ENCODE data around the gene WDR70. TPM values are rescaled to one million over a fixed set of nuclear protein-coding genes. Genes with fewer than 3 reads are reported as not detected.
A peak's percentile ranks its signal among the peaks of the same experiment; 100 is the strongest.

WDR70 gene
- total and polyA plus RNA-seq, 10 of the 15 experiments (the other 5 are each of a cell fraction or from before 2014, with no cell fraction given) = 10.9 to 33.6 (median 29.1) TPM

GRCh38 chr5:37799865-37800421 is 420.8 kb downstream of the WDR70 start:
- H3K4me1 ChIP-seq (ENCODE audit: control insufficient read depth, insufficient read depth, low read length) = no peaks in the 10 kb centered on the region
- FAIRE-seq (no peak), DNase-seq (ENCODE audit: low read depth, low spot score) (no peak), ATAC-seq (peak; percentile 50)
- RAD21 ChIA-PET (ENCODE audit: unreplicated experiment) = no interaction called here
- no peaks in the 10 kb centered on the region for H4K20me1 ChIP-seq (ENCODE audit: control insufficient read depth, insufficient read depth)
- no peak overlapping the region for H3K4me3 ChIP-seq
- no peak overlapping the region for H2AFZ ChIP-seq (ENCODE audit: control insufficient read depth, low read depth, low read length)
- no peaks in the 10 kb centered on the region for H3K27me3 ChIP-seq (replicated peaks in 1 of 2; ENCODE audit: control insufficient read depth in 2 of 2, insufficient read depth in 2 of 2, low read length in 1 of 2)
- no peak overlapping the region for H3K4me2 ChIP-seq (ENCODE audit: control insufficient read depth, insufficient read depth)
- 6% methylated on average over 2 of the region's 2 CpGs for WGBS (ENCODE audit: insufficient coverage, insufficient replicate concordance, low lambda C conversion rate, missing lambda C conversion rate)
- in situ Hi-C loops (cut with MboI) = no loop called here
- TF ChIP-seq SRF (IDR thresholded peaks at IDR 0.05; ENCODE audit: low read depth in 2 of 2, low read length in 2 of 2) = peak in 1 of 2 experiments; percentile 68; a peak in 1 of 4 replicates
- TF ChIP-seq PKNOX1 (IDR thresholded peaks at IDR 0.05) = no peak
- CTCF ChIA-PET = no interaction called here
- H3K27ac ChIP-seq (ENCODE audit: control insufficient read depth, insufficient read depth) = no peak overlapping the region
- H3K36me3 ChIP-seq (ENCODE audit: control insufficient read depth in 2 of 2, insufficient read depth in 2 of 2, low read length in 1 of 2) = no peaks in the 10 kb centered on the region
- POLR2A ChIA-PET = no interaction called here
- intact Hi-C loops (cut with micrococcal nuclease; ENCODE audit: unreplicated experiment) = no loop called here
- H3K9me3 ChIP-seq (replicated peaks; ENCODE audit: control insufficient read depth, insufficient read depth, low read length) = no peaks in the 10 kb centered on the region; the same call in 2 of the 3 replicates
- no peaks in the 10 kb centered on the region for H3K79me2 ChIP-seq (ENCODE audit: control insufficient read depth, insufficient read depth, low read length)
- SMC1A ChIA-PET (ENCODE audit: uncharacterized antibody, unreplicated experiment) = interaction anchor here (0.8 kb wide), 1 partner anchor 25 kb away, joined by 3 read pairs; no protein-coding TSS in a partner anchor
- BruUV-seq (replicated peaks) = no TSS peak
- H3K9ac ChIP-seq (ENCODE audit: control insufficient read depth, insufficient read depth, low read length) = no peak overlapping the region

GRCh38 chr5:37801521-37801920 is 422.4 kb downstream of the WDR70 start:
- no peak for FAIRE-seq
- Histone ChIP-seq H3K9ac (ENCODE audit: control insufficient read depth, insufficient read depth, low read length) (no peak overlapping the region), H3K4me2 (ENCODE audit: control insufficient read depth, insufficient read depth) (no peak overlapping the region), H3K4me1 (ENCODE audit: control insufficient read depth, insufficient read depth, low read length) (no peaks in the 10 kb centered on the region), H3K36me3 (ENCODE audit: control insufficient read depth in 2 of 2, insufficient read depth in 2 of 2, low read length in 1 of 2) (no peaks in the 10 kb centered on the region), H3K79me2 (ENCODE audit: control insufficient read depth, insufficient read depth, low read length) (no peaks in the 10 kb centered on the region), H2AFZ (ENCODE audit: control insufficient read depth, low read depth, low read length) (no peak overlapping the region), H3K27me3 (replicated peaks in 1 of 2; ENCODE audit: control insufficient read depth in 2 of 2, insufficient read depth in 2 of 2, low read length in 1 of 2) (no peaks in the 10 kb centered on the region), H4K20me1 (ENCODE audit: control insufficient read depth, insufficient read depth) (no peaks in the 10 kb centered on the region), H3K9me3 (replicated peaks; ENCODE audit: control insufficient read depth, insufficient read depth, low read length) (no peaks in the 10 kb centered on the region; the same call in 2 of the 3 replicates), H3K27ac (ENCODE audit: control insufficient read depth, insufficient read depth) (no peak overlapping the region), H3K4me3 (no peak overlapping the region)
- ChIA-PET SMC1A (ENCODE audit: uncharacterized antibody, unreplicated experiment) (interaction anchor here (1.3 kb wide), 1 partner anchor 20 kb away, joined by 4 read pairs; no protein-coding TSS in a partner anchor), CTCF (no interaction called here), POLR2A (no interaction called here), RAD21 (ENCODE audit: unreplicated experiment) (no interaction called here)
- no TSS peak for BruUV-seq (replicated peaks)
- intact Hi-C loops (cut with micrococcal nuclease; ENCODE audit: unreplicated experiment) = no loop called here
- in situ Hi-C loops (cut with MboI) = no loop called here
- DNase-seq (ENCODE audit: low read depth, low spot score) = no peak
- WGBS (ENCODE audit: insufficient coverage, insufficient replicate concordance, low lambda C conversion rate, missing lambda C conversion rate) = 57% methylated on average over 2 of the region's 2 CpGs
- ATAC-seq = no peak
- TF ChIP-seq ZNF592 (IDR thresholded peaks at IDR 0.05) (no peak), MTA3 (IDR thresholded peaks at IDR 0.05; ENCODE audit: borderline replicate concordance, low read length) (no peak), MLLT1 (IDR thresholded peaks at IDR 0.05) (no peak), DPF2 (IDR thresholded peaks at IDR 0.05) (no peak), CHD1 (IDR thresholded peaks at IDR 0.05; ENCODE audit: low read depth, low read length) (no peak)

Measured in GM12878 (cell line).